ENCODE results near the gene ALG11.

Gene ALG11

GRCh38 chr13:52011632-52012511 is at the start of gene ALG11:
ALG11 (plus strand) TSS chr13:52012398; CDS start chr13:52012419, 21 bp downstream.
- Mint-ChIP-seq H3K27ac (peak within 1 kb of the TSS; percentile 91 to 94 (median 94)), H3K4me3 (peak within 1 kb of the TSS; percentile 92 to 100 (median 99)), H3K4me1 (peaks cover 23% of the 10 kb centered on the region), H3K27me3 (ENCODE audit: low read depth) (no peaks in the 10 kb centered on the region), H3K36me3 (ENCODE audit: low read depth) (peaks cover 17% of the 10 kb centered on the region), H3K9me3 (no peaks in the 10 kb centered on the region)
- TF ChIP-seq CTCF (IDR thresholded peaks at IDR 0.05; ENCODE audit: unreplicated experiment in 3 of 3): no peak

- Mint-ChIP-seq H3K36me3 (ENCODE audit: low read depth) (peaks cover 26% of the 10 kb centered on the region), H3K27ac (no peak overlapping the region), H3K9me3 (no peaks in the 10 kb centered on the region), H3K4me3 (no peak overlapping the region), H3K27me3 (ENCODE audit: low read depth) (no peaks in the 10 kb centered on the region), H3K4me1 (peaks cover 5% of the 10 kb centered on the region)
- no peak for TF ChIP-seq CTCF (IDR thresholded peaks at IDR 0.05; ENCODE audit: unreplicated experiment in 3 of 3)
These were observed 46.0 kb upstream of the ALG11 start for GRCh38 chr13:51966186-51966585.

- H3K9me3 Mint-ChIP-seq: no peaks in the 10 kb centered on the region
- peaks cover 5% of the 10 kb centered on the region for H3K4me1 Mint-ChIP-seq
- peaks cover 17% of the 10 kb centered on the region for H3K36me3 Mint-ChIP-seq (ENCODE audit: low read depth)
- no peak overlapping the region for H3K4me3 Mint-ChIP-seq
- H3K27ac Mint-ChIP-seq: no peak overlapping the region
- no peak for TF ChIP-seq CTCF (IDR thresholded peaks at IDR 0.05; ENCODE audit: unreplicated experiment in 3 of 3)
- no peaks in the 10 kb centered on the region for H3K27me3 Mint-ChIP-seq (ENCODE audit: low read depth)
These were observed 44.4 kb upstream of the ALG11 start for GRCh38 chr13:51967482-51968446.

- peaks cover 2% of the 10 kb centered on the region for H3K4me1 Mint-ChIP-seq
- no peaks in the 10 kb centered on the region for H3K27me3 Mint-ChIP-seq (ENCODE audit: low read depth)
- no peak for TF ChIP-seq CTCF (IDR thresholded peaks at IDR 0.05; ENCODE audit: unreplicated experiment in 3 of 3)
- H3K4me3 Mint-ChIP-seq: no peak overlapping the region
- peaks cover 13% of the 10 kb centered on the region for H3K36me3 Mint-ChIP-seq (ENCODE audit: low read depth)
- no peak overlapping the region for H3K27ac Mint-ChIP-seq
- H3K9me3 Mint-ChIP-seq: no peaks in the 10 kb centered on the region
These were observed 41.8 kb upstream of the ALG11 start for GRCh38 chr13:51970349-51970748.

- peaks cover 9% of the 10 kb centered on the region for H3K36me3 Mint-ChIP-seq (ENCODE audit: low read depth)
- H3K27me3 Mint-ChIP-seq (ENCODE audit: low read depth): no peaks in the 10 kb centered on the region
- no peak overlapping the region for H3K4me3 Mint-ChIP-seq
- no peaks in the 10 kb centered on the region for H3K4me1 Mint-ChIP-seq
- no peak for TF ChIP-seq CTCF (IDR thresholded peaks at IDR 0.05; ENCODE audit: unreplicated experiment in 3 of 3)
- H3K9me3 Mint-ChIP-seq: no peaks in the 10 kb centered on the region
- no peak overlapping the region for H3K27ac Mint-ChIP-seq
These were observed 40.4 kb upstream of the ALG11 start for GRCh38 chr13:51971520-51972426.

Data from nephron (organoid).